HEK293 (cell line): ENCODE measurements around the gene RDH16.

ENCODE experiments used
- CTCF ChIA-PET: fragments of 350-600 bp; formaldehyde crosslinking; extraction: SDS; loops from one replicate; lab custom pipeline; 2021; ENCODE audit warnings: antibody characterized with exemption; lab: Yijun Ruan, JAX
- POLR2A ChIA-PET: fragments of 300-600 bp; formaldehyde crosslinking; extraction: SDS; loops from one replicate; lab custom pipeline; 2020; ENCODE audit warnings: antibody characterized with exemption, inconsistent platforms; lab: Yijun Ruan, JAX
- H3K27ac ChIP-seq: fragments of 200-500 bp; sonication (Bioruptor generic); 2 replicates; pipeline ENCODE4 v1.5.1; 2014; ENCODE audit warnings: low read depth, low read length, control low read depth, inconsistent platforms; ENCODE audit errors: extremely low read depth
- H3K36me3 ChIP-seq, 2 experiments: fragments of 200-500 bp in 1 of 2; sonication (Bioruptor generic) in 1 of 2; 1 replicate in 1 of 2; 2 replicates in 1 of 2; pipeline ENCODE4 v1.5.1; 2014 to 2017; ENCODE audit warnings: inconsistent platforms in 2 of 2, low read length in 2 of 2; ENCODE audit not compliant: control insufficient read depth in 2 of 2, insufficient read depth in 1 of 2
- H3K4me1 ChIP-seq: fragments of 200-500 bp; sonication (Bioruptor generic); 2 replicates; pipeline ENCODE4 v1.5.1; 2014; ENCODE audit warnings: mild to moderate bottlenecking, low read length, inconsistent platforms; ENCODE audit not compliant: control insufficient read depth, insufficient read depth
- H3K4me3 ChIP-seq: 2 replicates; pipeline ENCODE4 v1.5.1; 2011; ENCODE audit warnings: low read depth, mild to moderate bottlenecking, control low read depth, low read length, moderate library complexity
- H3K9me3 ChIP-seq: fragments of 200-500 bp; sonication (Bioruptor generic); 2 replicates; pipeline ENCODE4 v1.5.1; 2014; ENCODE audit warnings: low read depth, low read length, inconsistent platforms; ENCODE audit not compliant: control insufficient read depth, insufficient read depth
- CTCF ChIP-seq: fragments of 450-650 bp; formaldehyde crosslinking; IDR thresholded peaks from 2 replicates; pipeline ENCODE4 v1.5.1; 2016; ENCODE audit warnings: missing biosample characterization, missing genetic modification characterization
- IKZF3 ChIP-seq: fragments of 450-650 bp; IDR thresholded peaks from 2 replicates; pipeline ENCODE4 v1.5.0; 2018; ENCODE audit warnings: missing biosample characterization, mild to moderate bottlenecking, missing genetic modification characterization, moderate library complexity
- MEIS1 ChIP-seq: sonication (generic); formaldehyde crosslinking; IDR thresholded peaks from 2 replicates; pipeline ENCODE4 v1.8.1; 2022; ENCODE audit warnings: missing genetic modification reagents, mild to moderate bottlenecking, borderline replicate concordance
- PRDM1 ChIP-seq: fragments of 450-650 bp; formaldehyde crosslinking; IDR thresholded peaks from 2 replicates; pipeline ENCODE4; 2016; ENCODE audit warnings: missing biosample characterization, missing genetic modification characterization
- SCRT2 ChIP-seq: fragments of 450-650 bp; formaldehyde crosslinking; IDR thresholded peaks from 2 replicates; pipeline ENCODE4 v1.5.1; 2016; ENCODE audit warnings: missing biosample characterization, missing genetic modification characterization
- WT1 ChIP-seq: fragments of 450-650 bp; formaldehyde crosslinking; IDR thresholded peaks from 2 replicates; pipeline ENCODE4 v1.5.1; 2016; ENCODE audit warnings: missing biosample characterization, missing genetic modification characterization
- ZBTB17 ChIP-seq: fragments of 450-650 bp; formaldehyde crosslinking; IDR thresholded peaks from 2 replicates; pipeline ENCODE4 v1.5.1; 2016; ENCODE audit warnings: missing biosample characterization, missing genetic modification characterization
- ZFHX2 ChIP-seq: fragments of 450-650 bp; formaldehyde crosslinking; conservative IDR thresholded peaks from 2 replicates; pipeline ENCODE4 v1.5.1; 2016; ENCODE audit warnings: missing biosample characterization, missing genetic modification characterization
- ZNF133 ChIP-seq: fragments of 450-650 bp; formaldehyde crosslinking; IDR thresholded peaks from 2 replicates; pipeline ENCODE4 v1.5.1; 2016; ENCODE audit warnings: missing biosample characterization, missing genetic modification characterization
- ZNF146 ChIP-seq: fragments of 450-650 bp; formaldehyde crosslinking; IDR thresholded peaks from 2 replicates; pipeline ENCODE4 v1.5.1; 2016; ENCODE audit warnings: missing biosample characterization, missing genetic modification characterization
- ZNF266 ChIP-seq: fragments of 450-650 bp; formaldehyde crosslinking; IDR thresholded peaks from 2 replicates; pipeline ENCODE4 v1.5.1; 2016; ENCODE audit warnings: missing biosample characterization, missing genetic modification characterization, low read depth
- ZNF416 ChIP-seq: fragments of 450-650 bp; formaldehyde crosslinking; IDR thresholded peaks from 2 replicates; pipeline ENCODE4 v1.5.1; 2016; ENCODE audit warnings: missing biosample characterization, missing genetic modification characterization
- ZNF558 ChIP-seq: fragments of 450-650 bp; formaldehyde crosslinking; IDR thresholded peaks from 2 replicates; pipeline ENCODE4 v1.5.1; 2016; ENCODE audit warnings: missing biosample characterization, missing genetic modification characterization
- ZNF654 ChIP-seq: fragments of 450-650 bp; formaldehyde crosslinking; IDR thresholded peaks from 2 replicates; pipeline ENCODE4 v1.5.1; 2016; ENCODE audit warnings: low read depth, missing biosample characterization, missing genetic modification characterization
- ZNF660 ChIP-seq: fragments of 450-650 bp; IDR thresholded peaks from 2 replicates; pipeline ENCODE4 v1.5.1; 2018; ENCODE audit warnings: missing biosample characterization, mild to moderate bottlenecking, missing genetic modification characterization
- ZNF664 ChIP-seq: fragments of 450-650 bp; formaldehyde crosslinking; IDR thresholded peaks from 2 replicates; pipeline ENCODE4 v1.5.1; 2016; ENCODE audit warnings: missing biosample characterization, missing genetic modification characterization
- ZNF677 ChIP-seq: fragments of 450-650 bp; IDR thresholded peaks from 2 replicates; pipeline ENCODE4 v1.5.0; 2018; ENCODE audit warnings: missing biosample characterization, mild to moderate bottlenecking, missing genetic modification characterization, moderate library complexity
- TF ChIP-seq, protein P1 (sequence below): fragments of 450-650 bp; formaldehyde crosslinking; conservative IDR thresholded peaks from 2 replicates; pipeline ENCODE4 v1.5.1; 2016; ENCODE audit warnings: low read depth, missing biosample characterization, missing genetic modification characterization

The RDH16 gene

GRCh38 chr12:56989861-56990610 lies 32.6 kb upstream of the RDH16 start:
- CTCF ChIA-PET: interaction anchor here (1.1 to 4.9 kb wide), 3 partner anchors 13 to 227 kb away, joined by 3 to 82 read pairs (median 24); partner anchors contain the start of genes HSD17B6 and ZBTB39
- Histone ChIP-seq H3K27ac (no peak overlapping the region), H3K4me1 (no peaks in the 10 kb centered on the region)
- TF ChIP-seq ZNF146 (peak; percentile 65), ZNF677 (tag by site-specific recombination) (no peak)
- TF ChIP-seq, all 188 proteins: peak for 1
- peaks cover 0 to under 1% of the 10 kb centered on the region in 2 experiments; a peak in 1 of 3 replicates for H3K36me3 ChIP-seq
- H3K4me3 ChIP-seq: no peak overlapping the region
- H3K9me3 ChIP-seq: no peaks in the 10 kb centered on the region
- POLR2A ChIA-PET: interaction anchor here (0.7 kb wide), 1 partner anchor 33 kb away, joined by 3 read pairs; no protein-coding TSS in a partner anchor

DNA sequence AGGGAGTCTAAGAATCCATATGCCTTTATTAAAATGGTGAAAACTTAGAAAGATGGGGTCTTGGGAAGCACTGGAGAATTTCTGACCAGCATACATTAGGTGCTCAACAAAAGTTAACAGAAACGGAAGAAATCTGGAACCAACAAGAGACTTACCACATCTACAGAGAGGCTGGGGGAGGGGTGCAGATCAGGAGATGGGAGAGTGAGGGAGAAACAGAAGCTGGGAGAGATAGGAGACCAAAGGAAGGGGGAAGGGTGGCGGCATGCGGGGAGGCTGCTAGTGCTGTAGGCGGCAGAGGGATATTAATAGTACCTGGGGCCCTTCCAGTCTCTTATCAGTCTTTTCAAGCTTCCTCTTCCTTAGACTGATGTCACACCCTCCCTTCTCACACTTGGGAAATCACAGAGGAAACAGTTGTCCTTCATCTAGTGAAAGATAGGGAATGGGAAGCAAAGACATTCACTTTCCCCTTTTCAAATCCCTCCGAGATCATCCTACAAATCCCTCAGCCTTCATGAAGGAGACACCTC lies 30.9 kb upstream of the RDH16 start:
- ChIA-PET POLR2A (interaction anchor here (1.6 kb wide), 1 partner anchor 300 kb away, joined by 3 read pairs; the partner anchor contains the start of gene PTGES3), CTCF (interaction anchor here (0.5 to 4.9 kb wide), 33 partner anchors 9 to 782 kb away, joined by 3 to 82 read pairs (median 4); partner anchors contain the start of genes HSD17B6, SDR9C7, STAT6 and ZBTB39)
- Histone ChIP-seq H3K36me3 (no peaks in the 10 kb centered on the region), H3K27ac (no peak overlapping the region), H3K4me3 (no peak overlapping the region), H3K4me1 (no peaks in the 10 kb centered on the region), H3K9me3 (no peaks in the 10 kb centered on the region)
- TF ChIP-seq ZNF558 (tag by site-specific recombination): no peak
- TF ChIP-seq PRDM1 (tag by site-specific recombination): peak; percentile 78
- peak; percentile 56; the same call in 1 of the 2 replicates for TF ChIP-seq ZNF664 (tag by site-specific recombination)
- TF ChIP-seq WT1 (tag by site-specific recombination): peak; percentile 39; the same call in 1 of the 2 replicates

DNA sequence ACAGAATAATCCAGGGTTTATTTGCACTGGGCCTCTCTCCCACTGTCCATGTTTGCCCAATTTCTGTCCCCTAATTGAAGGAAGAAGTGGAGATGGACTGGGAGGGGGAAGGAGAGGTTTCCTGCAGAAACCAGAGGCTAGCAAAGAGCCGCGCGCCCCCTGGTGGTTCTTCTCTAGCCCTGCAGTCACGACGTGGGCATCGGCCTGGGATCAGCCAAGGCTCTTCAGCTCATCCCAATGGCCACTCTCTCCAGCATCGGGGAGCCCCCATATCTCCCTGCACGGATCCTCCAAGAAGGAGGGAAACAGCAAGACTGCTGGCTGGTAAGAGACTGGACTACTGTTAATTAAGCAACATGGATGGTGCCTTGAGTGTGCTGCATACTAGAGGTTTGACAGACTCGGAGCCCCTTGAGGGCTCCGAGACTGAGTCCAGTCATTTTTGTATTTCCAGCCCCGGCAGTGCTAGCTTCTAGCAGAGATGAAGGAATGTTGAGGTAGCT lies 30.2 kb upstream of the RDH16 start:
- Histone ChIP-seq H3K27ac (no peak overlapping the region), H3K36me3 (no peaks in the 10 kb centered on the region), H3K4me3 (no peak overlapping the region), H3K4me1 (no peaks in the 10 kb centered on the region), H3K9me3 (no peaks in the 10 kb centered on the region)
- CTCF ChIA-PET: interaction anchor here (0.5 to 4.9 kb wide), 27 partner anchors 9 to 781 kb away, joined by 3 to 82 read pairs (median 4); partner anchors contain the start of genes HSD17B6, SDR9C7, STAT6 and ZBTB39
- TF ChIP-seq, protein P1, sequence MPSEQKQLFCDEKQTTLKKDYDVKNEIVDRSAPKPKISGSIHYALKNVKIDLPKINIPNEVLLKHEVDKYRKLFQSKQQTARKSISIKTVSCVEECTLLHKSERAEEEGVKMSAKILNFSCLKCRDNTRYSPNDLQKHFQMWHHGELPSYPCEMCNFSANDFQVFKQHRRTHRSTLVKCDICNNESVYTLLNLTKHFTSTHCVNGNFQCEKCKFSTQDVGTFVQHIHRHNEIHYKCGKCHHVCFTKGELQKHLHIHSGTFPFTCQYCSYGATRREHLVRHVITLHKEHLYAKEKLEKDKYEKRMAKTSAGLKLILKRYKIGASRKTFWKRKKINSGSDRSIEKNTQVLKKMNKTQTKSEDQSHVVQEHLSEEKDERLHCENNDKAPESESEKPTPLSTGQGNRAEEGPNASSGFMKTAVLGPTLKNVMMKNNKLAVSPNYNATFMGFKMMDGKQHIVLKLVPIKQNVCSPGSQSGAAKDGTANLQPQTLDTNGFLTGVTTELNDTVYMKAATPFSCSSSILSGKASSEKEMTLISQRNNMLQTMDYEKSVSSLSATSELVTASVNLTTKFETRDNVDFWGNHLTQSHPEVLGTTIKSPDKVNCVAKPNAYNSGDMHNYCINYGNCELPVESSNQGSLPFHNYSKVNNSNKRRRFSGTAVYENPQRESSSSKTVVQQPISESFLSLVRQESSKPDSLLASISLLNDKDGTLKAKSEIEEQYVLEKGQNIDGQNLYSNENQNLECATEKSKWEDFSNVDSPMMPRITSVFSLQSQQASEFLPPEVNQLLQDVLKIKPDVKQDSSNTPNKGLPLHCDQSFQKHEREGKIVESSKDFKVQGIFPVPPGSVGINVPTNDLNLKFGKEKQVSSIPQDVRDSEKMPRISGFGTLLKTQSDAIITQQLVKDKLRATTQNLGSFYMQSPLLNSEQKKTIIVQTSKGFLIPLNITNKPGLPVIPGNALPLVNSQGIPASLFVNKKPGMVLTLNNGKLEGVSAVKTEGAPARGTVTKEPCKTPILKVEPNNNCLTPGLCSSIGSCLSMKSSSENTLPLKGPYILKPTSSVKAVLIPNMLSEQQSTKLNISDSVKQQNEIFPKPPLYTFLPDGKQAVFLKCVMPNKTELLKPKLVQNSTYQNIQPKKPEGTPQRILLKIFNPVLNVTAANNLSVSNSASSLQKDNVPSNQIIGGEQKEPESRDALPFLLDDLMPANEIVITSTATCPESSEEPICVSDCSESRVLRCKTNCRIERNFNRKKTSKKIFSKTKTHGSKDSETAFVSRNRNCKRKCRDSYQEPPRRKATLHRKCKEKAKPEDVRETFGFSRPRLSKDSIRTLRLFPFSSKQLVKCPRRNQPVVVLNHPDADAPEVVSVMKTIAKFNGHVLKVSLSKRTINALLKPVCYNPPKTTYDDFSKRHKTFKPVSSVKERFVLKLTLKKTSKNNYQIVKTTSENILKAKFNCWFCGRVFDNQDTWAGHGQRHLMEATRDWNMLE (tag by site-specific recombination): peak; percentile 64
- peak; percentile 50; the same call in 1 of the 2 replicates for TF ChIP-seq IKZF3 (tag by site-specific recombination)
- no peak for TF ChIP-seq SCRT2 (tag by site-specific recombination)
- no peak for TF ChIP-seq ZNF266
- peak; percentile 90 for TF ChIP-seq ZNF654 (tag by site-specific recombination)
- TF ChIP-seq ZFHX2 (tag by site-specific recombination): 0 out of 2 replicates have a peak, but pooled peaks have one; percentile 6
- 0 out of 2 replicates have a peak, but pooled peaks have one; percentile 30 for TF ChIP-seq ZBTB17
- TF ChIP-seq ZNF416 (tag by site-specific recombination): no peak
- TF ChIP-seq ZNF133 (tag by site-specific recombination): 0 out of 2 replicates have a peak, but pooled peaks have one; percentile 30
- TF ChIP-seq MEIS1 (CRISPR knock-in tag): no peak
- TF ChIP-seq CTCF (tag by site-specific recombination): peak; percentile 87
- TF ChIP-seq ZNF660 (tag by site-specific recombination): peak; percentile 32; the same call in 1 of the 2 replicates
- POLR2A ChIA-PET: interaction anchor here (1.2 to 1.6 kb wide), 2 partner anchors 13 to 299 kb away, joined by 3 read pairs; partner anchors contain the start of gene PTGES3
